MM.1S (cell line): ENCODE data around the gene FAM170B.

ENCODE experiments used
- CTCF ChIP-seq: fragments of 300-600 bp; sonication (generic); IDR thresholded peaks from 2 replicates; pipeline ENCODE4 v1.5.1; 2016; ENCODE audit warnings: antibody characterized with exemption, low read length, mixed read lengths
- EZH2 ChIP-seq: fragments of 300-600 bp; sonication (generic); optimal IDR thresholded peaks from 2 replicates; pipeline ENCODE3; 2017; ENCODE audit warnings: low read depth, mild to moderate bottlenecking, antibody characterized with exemption, low read length, mixed read lengths
- EZH2phosphoT487 ChIP-seq: fragments of 300-600 bp; sonication (generic); IDR thresholded peaks from 2 replicates; pipeline ENCODE4 v1.6.1; 2018; ENCODE audit warnings: antibody characterized with exemption, low read length

GRCh38 chr10:49116509-49117375 lies 17.1 kb downstream of the FAM170B start:
- TF ChIP-seq CTCF, result no peak
- no peak for TF ChIP-seq EZH2
- no peak for TF ChIP-seq EZH2phosphoT487
